Glutamatergic neuron (in vitro differentiated cells): ENCODE data around the gene TNS3. TPM values are rescaled to one million over a fixed set of nuclear protein-coding genes. Genes with fewer than 3 reads are reported as not detected.

Experiments
- DNase-seq: peaks from one replicate; pipeline ENCODE4 v3.0.0; 2022
- H3K27ac Mint-ChIP-seq: one replicate; pipeline ENCODE4 v1.8.0; 2020; ENCODE audit warnings: mild to moderate bottlenecking, mixed read lengths, inconsistent platforms; ENCODE audit not compliant: unreplicated experiment
- H3K27me3 Mint-ChIP-seq: one replicate; pipeline ENCODE4 v1.8.0; 2020; ENCODE audit warnings: mild to moderate bottlenecking, moderate library complexity, mixed read lengths, inconsistent platforms; ENCODE audit not compliant: unreplicated experiment
- H3K36me3 Mint-ChIP-seq: one replicate; pipeline ENCODE4 v1.8.0; 2020; ENCODE audit warnings: mild to moderate bottlenecking, mixed read lengths, inconsistent platforms; ENCODE audit not compliant: unreplicated experiment
- H3K4me1 Mint-ChIP-seq: one replicate; pipeline ENCODE4 v1.8.0; 2020; ENCODE audit warnings: mild to moderate bottlenecking, low read depth, mixed read lengths, inconsistent platforms; ENCODE audit not compliant: unreplicated experiment
- H3K4me3 Mint-ChIP-seq: one replicate; pipeline ENCODE4 v1.8.0; 2020; ENCODE audit warnings: mild to moderate bottlenecking, mixed read lengths, inconsistent platforms; ENCODE audit not compliant: unreplicated experiment
- H3K9me3 Mint-ChIP-seq: one replicate; pipeline ENCODE4 v1.8.0; 2020; ENCODE audit warnings: mild to moderate bottlenecking, moderate library complexity, mixed read lengths, inconsistent platforms; ENCODE audit not compliant: unreplicated experiment
- total RNA-seq: library from RNA; stranded (reverse); fragmentation: NEBNext Ultra II Directional; extraction: Animal tissue kit (Norgen Biotek cat#: 25700); gene quantifications from one replicate; pipeline ENCODE4 v1.2.1, GENCODE V29; 2021; ENCODE audit not compliant: unreplicated experiment
- TF ChIP-seq, protein P1 (sequence below): fragments of 200-600 bp; sonication (generic); IDR thresholded peaks from one replicate; pipeline ENCODE4 v1.5.0; 2021; ENCODE audit not compliant: partially characterized antibody, unreplicated experiment

TNS3 gene
- total RNA-seq, 1 donor from 2014 or later = 3.8 TPM

DNA sequence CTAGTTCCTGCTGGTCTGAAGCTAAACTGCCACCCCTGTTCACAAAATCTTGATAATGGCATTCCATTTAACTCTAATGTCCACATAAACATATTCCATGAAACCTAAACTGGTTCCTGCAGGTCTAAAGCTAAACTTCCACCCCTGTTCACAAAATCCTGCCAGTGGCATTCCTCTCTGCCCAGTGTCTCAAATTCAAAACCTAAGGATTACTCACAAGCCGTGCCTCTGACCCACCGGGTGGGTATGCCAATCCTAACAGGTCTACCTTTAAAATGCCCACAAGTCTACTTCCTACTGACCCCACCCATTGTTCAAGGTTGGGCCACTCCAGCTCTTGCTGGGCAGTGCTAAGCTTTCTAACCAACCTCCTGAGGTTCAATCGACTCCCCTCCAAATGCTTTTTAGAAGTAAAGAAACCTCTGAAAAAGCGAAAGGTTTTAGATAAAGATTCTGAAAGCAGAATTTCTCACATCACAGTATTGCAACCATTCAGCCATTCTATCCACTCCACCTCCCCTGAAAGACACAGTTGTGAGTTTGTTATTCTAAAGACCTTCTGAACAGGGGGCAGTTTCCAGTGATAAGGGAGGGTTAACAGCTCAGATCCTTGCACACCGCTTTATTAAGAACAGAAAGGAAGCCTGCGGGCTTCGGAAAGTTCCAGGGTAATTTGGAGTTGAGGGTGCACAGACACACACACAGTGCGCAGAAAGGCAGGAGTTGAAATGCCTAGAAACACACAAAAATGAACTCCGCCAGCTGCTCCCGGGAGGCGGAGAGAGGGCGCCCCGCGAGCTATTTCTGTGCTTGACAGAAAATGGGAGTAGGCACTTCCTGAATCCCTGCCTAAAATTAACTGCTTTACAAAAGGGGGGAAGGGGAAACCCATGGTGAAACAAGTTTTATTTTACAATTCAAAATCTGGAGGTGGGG, 87.7 kb downstream of the TNS3 start:
- Mint-ChIP-seq H3K27ac (no peak overlapping the region), H3K4me1 (peaks cover 34% of the 10 kb centered on the region)
- DNase-seq = no peak

DNA sequence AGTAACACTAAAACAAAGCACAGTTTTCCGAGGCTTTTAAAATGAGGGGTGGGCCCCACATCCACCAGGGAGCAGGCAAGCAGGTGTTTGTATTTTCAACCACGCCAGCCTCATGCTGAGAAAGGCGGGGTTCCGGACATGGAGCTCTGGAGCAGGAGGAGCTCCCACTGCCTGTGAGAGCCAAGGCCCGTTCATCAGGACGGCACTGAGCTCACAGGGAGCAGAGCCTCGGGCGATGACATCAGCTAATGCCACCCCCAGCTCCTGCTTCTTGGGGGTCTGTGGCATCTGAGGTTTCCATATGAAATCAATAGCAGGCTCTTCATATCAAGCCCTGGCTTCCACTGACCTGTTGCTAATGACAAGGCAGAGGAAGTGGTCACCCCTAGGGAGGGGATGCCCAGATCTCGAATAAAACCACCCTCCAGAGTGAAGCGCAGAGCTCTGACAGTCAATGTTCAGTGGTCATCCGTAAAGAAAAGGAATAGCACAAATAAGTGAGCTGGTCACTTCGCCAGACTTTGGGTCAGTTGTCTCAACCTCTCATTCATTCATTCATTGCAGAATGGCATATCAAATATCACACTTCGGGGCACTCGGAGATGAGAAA, 89.1 kb downstream of the TNS3 start:
- TF ChIP-seq, protein P1, sequence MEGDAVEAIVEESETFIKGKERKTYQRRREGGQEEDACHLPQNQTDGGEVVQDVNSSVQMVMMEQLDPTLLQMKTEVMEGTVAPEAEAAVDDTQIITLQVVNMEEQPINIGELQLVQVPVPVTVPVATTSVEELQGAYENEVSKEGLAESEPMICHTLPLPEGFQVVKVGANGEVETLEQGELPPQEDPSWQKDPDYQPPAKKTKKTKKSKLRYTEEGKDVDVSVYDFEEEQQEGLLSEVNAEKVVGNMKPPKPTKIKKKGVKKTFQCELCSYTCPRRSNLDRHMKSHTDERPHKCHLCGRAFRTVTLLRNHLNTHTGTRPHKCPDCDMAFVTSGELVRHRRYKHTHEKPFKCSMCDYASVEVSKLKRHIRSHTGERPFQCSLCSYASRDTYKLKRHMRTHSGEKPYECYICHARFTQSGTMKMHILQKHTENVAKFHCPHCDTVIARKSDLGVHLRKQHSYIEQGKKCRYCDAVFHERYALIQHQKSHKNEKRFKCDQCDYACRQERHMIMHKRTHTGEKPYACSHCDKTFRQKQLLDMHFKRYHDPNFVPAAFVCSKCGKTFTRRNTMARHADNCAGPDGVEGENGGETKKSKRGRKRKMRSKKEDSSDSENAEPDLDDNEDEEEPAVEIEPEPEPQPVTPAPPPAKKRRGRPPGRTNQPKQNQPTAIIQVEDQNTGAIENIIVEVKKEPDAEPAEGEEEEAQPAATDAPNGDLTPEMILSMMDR = no peak
- Mint-ChIP-seq H3K27me3 (peaks cover 12% of the 10 kb centered on the region), H3K36me3 (no peaks in the 10 kb centered on the region), H3K4me3 (no peak overlapping the region), H3K27ac (no peak overlapping the region), H3K4me1 (peaks cover 36% of the 10 kb centered on the region), H3K9me3 (peaks cover 5% of the 10 kb centered on the region)
- DNase-seq = no peak

More for the DNA sequence above, 87.7 kb downstream of the TNS3 start:
- Mint-ChIP-seq H3K27me3 (peaks cover 10% of the 10 kb centered on the region), H3K9me3 (peaks cover 5% of the 10 kb centered on the region), H3K4me3 (no peak overlapping the region), H3K36me3 (no peaks in the 10 kb centered on the region)
- TF ChIP-seq, protein P1 = no peak

DNA sequence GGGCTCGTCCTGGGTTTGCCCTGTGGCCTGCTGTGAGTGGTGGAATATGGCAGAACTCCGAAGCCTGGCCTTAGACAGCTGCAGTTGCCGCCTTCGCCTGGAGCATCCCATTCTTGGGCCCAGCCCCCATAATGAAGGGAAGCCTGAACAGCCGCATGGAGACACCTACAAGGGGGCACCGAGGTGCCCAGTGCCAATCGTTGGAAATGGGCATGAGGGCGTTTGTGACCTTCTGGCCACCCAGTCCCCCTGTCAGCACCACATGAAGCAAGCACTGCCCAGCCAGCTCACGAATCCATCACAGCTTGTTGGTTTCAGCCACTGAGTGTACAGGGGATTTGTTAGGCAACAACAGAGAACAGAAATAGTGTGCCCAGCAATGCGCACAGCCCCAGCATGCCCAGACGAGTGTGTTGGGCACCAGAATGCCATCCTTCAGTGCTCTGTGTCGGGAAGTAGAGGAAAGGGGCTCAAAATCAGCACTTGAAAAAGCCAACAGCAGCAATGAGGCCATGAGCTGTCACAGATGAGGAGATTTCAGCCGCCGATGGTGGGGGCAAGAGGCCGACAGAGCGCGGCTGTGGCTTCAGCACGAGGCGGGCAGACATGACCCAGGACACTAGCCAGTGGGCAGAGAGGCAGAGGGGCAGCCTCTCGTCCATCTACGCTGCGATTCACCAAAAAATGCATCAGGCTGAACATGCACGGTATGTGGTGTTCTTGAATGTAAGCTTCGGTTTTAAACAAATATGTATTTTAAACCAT, 91.2 kb downstream of the TNS3 start:
- Mint-ChIP-seq H3K4me3 (no peak overlapping the region), H3K9me3 (peaks cover 4% of the 10 kb centered on the region), H3K4me1 (peaks cover 20% of the 10 kb centered on the region), H3K36me3 (no peaks in the 10 kb centered on the region), H3K27me3 (peaks cover 4% of the 10 kb centered on the region), H3K27ac (no peak overlapping the region)
- TF ChIP-seq, protein P1 = no peak
- no peak for DNase-seq

DNA sequence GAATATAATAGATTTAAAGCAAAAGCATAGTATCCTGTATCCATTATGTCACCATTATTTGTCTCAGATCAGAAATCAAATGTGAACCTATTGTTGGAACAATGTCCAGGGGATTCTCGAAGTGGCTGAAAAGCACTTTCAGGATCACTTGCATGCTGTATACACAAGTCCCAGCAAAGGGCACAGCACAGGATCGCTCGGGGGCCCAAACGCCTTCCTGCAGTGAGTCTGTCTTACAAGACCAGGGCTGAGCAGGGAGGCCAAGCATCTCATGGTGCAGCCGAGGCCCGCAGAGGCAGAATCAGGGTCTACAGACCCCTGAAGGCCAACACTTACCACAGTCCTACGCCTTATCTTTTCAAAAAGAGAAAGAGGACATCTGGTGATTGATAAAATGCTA, 92.3 kb downstream of the TNS3 start:
- H3K4me1 Mint-ChIP-seq = peaks cover 17% of the 10 kb centered on the region
- TF ChIP-seq, protein P1 = no peak
- peaks cover 4% of the 10 kb centered on the region for H3K27me3 Mint-ChIP-seq
- H3K9me3 Mint-ChIP-seq = peaks cover 4% of the 10 kb centered on the region
- H3K4me3 Mint-ChIP-seq = no peak overlapping the region
- no peaks in the 10 kb centered on the region for H3K36me3 Mint-ChIP-seq
- DNase-seq = no peak
- no peak overlapping the region for H3K27ac Mint-ChIP-seq
